Ecto neural progenitor cell (in vitro differentiated cells): ENCODE measurements around the gene FHOD3.

ENCODE experiments used
- DNase-seq: peaks from one replicate; pipeline ENCODE4 v3.0.0-alpha.2; 2018; ENCODE audit warnings: low spot score

Gene FHOD3

DNA sequence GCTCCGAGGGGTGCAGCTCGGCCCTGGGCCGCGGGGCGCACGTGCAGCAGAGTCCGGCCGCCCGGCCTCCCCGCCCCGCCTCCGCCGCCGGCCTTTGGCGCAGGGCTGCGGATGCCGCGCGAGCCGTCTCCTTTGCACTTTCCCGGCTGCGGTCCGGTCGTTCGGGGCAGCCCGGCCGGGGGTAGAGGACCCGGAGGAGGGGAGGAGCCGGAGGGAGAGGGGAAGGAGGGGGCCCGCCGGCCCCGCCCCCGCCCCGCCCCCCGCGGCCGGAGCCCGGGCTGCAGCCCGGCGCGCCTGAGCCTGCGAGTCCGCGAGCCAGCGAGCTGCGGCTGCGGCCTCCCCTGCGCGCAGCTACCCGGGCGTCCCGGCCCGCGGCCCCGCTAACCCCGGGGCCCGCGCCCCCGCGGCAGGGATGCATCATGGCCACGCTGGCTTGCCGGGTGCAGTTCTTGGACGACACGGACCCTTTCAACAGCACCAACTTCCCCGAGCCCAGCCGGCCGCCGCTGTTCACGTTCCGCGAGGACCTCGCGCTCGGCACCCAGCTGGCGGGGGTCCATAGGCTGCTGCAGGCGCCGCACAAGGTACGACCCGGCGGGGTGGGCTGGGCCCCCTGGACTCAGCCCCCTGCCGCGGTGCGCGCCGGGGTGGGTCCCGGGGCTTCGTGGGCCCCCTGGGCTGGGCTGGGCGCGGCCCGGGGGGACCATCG, at the start of gene FHOD3:
FHOD3 (plus strand) TSS at position 297 of the 709 bp plus-strand sequence; CDS start at position 420, 123 bp downstream.
- DNase-seq = peak; percentile 91

GRCh38 chr18:36249392-36249791, 48.1 kb upstream of the FHOD3 start:
- DNase-seq = no peak

DNA sequence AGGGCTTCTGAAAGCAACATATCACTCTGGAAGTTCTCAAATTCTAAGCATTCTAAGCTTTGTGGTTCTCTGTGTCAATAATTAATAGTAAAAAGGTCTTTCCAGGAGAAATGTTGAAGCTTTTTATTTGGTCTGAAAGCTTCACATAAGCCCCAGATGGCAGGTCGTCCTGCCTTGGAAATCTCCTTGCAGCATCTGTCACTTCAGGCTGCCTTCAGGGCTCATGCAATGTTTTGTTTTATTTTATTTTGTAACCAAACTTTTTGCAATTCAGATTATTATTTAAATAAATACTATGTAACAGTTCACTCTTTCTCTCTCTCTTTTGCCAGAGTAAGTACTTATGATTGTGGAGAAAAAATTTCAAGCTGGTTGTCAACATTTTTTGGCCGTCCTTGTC, 46.7 kb upstream of the FHOD3 start:
- no peak for DNase-seq

DNA sequence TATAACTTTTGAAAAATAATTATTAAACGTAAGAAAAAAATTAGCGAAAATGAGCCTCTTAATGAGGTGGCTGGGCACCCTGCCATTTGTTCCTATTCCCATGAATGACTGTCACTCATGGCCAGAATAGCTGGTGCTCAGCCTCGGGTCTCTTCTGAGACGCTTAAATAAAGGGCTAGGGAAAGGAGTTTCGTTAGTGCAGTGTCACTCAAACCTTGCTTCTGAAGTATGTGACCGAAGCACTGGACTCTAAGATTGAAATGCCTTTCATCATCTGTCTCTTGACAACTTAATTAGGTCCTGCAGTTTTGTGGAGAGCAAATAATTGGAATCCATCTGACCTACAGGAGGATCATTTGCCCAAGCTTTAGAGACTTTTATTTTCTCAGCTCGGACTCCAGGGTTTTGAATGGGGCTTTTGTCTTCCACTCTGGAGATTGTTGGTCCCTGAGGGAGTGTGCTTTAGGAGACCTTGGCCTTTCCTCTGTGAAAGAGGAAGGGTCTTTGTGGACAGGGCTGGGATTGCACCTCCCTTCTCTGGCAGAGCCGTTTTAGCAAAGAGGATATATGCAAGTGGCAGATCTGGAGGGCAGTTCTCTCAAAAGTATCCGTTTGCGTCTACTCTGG, 42.3 kb upstream of the FHOD3 start:
- no peak for DNase-seq

- DNase-seq = no peak
Observed at GRCh38 chr18:36256094-36256493, 41.4 kb upstream of the FHOD3 start.

GRCh38 chr18:36262971-36263370, 34.5 kb upstream of the FHOD3 start:
- DNase-seq = no peak

DNA sequence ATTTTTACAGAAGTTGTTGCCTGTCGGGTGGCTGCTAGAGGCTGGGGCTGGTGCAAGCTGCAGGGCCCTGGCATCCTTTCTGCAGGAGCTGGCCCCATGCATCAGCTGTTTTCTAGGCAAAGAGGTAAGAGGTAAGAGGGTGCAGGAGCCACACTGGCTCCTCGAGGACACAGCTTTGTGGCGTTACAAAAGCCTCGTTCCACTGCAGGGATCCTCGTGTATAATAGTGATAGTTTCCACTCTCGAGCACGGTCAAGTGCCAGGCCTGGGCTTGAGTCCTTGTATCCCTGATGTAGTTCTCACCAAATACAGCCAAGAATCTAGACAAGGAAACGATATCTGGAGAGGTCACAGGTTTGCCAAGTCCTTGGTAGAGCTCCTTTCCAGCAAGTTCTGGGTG, 33.2 kb upstream of the FHOD3 start:
- DNase-seq = no peak

- no peak for DNase-seq
Observed at GRCh38 chr18:36265015-36265414, 32.5 kb upstream of the FHOD3 start.

- no peak for DNase-seq
Observed at GRCh38 chr18:36269157-36269556, 28.4 kb upstream of the FHOD3 start.

- no peak for DNase-seq
Observed at GRCh38 chr18:36271153-36271552, 26.4 kb upstream of the FHOD3 start.

DNA sequence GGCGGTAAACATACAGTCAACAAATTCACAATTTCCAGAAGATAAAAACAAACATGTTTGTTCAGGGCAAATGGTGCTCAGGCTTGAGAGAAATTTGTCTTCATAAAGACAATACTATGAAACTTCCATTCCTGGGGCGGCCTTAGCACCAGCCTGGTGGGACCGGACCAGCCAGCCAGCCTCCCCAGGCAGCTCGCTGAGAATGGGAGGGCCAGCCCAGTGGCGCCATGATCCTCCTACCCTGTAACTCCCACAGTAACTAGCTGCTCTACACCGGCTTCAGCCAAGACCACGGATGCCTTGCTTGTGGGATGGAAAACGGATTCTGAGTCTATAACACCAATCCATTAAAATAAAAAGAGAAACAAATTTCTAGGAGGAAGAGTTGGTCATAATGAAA, 24.2 kb upstream of the FHOD3 start:
- no peak for DNase-seq

GRCh38 chr18:36274083-36274715, 23.3 kb upstream of the FHOD3 start:
- DNase-seq = no peak

GRCh38 chr18:36275561-36275960, 22.0 kb upstream of the FHOD3 start:
- DNase-seq = no peak

DNA sequence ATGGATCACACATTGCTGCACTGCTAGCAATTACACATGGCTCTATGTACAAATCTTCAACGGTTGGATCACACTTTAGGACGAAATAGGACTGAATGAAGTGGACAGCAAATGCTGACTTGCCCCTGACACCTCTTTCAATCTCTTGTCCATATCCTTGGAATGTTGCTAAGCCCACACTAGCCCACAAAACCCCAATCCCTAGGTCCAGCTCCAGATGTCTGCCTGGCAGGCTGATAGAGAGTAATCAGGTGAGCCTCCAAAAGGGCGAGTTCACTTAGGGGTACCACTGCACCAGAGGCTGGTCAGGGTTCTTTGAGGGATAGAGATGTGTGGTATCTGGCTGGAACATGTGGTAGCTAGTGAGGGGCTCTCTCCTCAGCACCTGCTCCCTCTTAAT, 18.5 kb upstream of the FHOD3 start:
- DNase-seq = no peak

- DNase-seq = no peak
Observed at GRCh38 chr18:36281936-36282335, 15.6 kb upstream of the FHOD3 start.

GRCh38 chr18:36283448-36283847, 14.1 kb upstream of the FHOD3 start:
- no peak for DNase-seq

GRCh38 chr18:36284268-36284667, 13.2 kb upstream of the FHOD3 start:
- no peak for DNase-seq

GRCh38 chr18:36284671-36285295, 12.7 kb upstream of the FHOD3 start:
- DNase-seq = no peak

- DNase-seq = no peak
Observed at GRCh38 chr18:36287653-36288052, 9.9 kb upstream of the FHOD3 start.

DNA sequence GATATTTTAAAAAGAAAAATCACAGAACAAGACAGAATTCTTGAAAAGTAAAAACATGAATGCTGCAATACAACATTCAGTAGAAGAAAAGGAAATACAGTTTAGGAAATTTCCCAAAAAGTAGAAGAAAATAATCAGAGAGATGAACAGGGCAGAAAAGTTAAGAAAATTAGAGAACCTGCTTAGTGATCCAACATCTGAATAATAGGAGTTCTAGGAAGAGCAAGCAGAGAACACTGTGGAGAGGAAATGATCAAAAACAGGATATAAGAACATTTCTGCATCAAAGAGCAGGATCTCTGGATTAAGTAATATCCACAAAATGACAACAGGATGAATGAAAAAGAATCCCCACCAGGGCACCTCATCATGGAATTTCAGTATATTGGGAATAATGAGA, 8.8 kb upstream of the FHOD3 start:
- DNase-seq = no peak

DNA sequence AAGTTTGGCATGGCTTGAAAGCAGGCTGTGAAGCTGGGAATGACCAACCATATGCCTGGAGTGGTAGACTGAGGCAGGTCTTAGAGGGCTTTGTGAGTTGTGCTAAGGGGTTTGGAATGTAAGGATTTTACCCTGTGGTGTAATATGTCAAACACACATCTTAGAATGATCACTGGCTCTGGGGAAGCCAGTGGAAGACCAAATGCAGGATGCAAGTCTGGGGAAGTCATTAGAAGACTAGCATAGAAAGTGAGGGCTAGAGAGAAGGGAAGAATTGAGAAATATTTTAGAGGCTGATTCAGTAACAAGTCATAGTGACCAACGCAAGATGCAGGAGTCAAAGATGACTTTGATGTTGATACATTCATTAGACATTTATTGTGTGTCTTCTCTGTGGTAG, 3.5 kb upstream of the FHOD3 start:
- no peak for DNase-seq

DNA sequence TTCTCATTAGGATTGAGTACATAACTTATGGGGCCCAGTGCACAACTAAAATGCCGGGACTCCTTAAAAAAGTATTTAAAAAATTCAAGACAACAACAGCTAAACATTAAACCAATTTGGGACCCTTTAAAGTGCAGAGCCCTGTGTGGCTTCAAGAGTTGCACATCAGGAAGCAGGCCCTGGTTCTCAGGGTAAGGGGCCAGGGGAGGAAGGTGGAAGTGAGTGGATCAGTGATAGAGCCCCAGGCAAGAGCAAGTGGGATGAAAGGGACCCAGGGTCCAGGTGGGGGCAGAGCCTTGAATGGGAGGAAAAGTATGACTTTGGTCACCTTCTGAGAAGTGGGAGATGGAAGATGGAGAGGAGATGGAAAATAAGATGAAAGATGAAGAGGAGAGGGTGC, 2.3 kb upstream of the FHOD3 start:
- DNase-seq = no peak

DNA sequence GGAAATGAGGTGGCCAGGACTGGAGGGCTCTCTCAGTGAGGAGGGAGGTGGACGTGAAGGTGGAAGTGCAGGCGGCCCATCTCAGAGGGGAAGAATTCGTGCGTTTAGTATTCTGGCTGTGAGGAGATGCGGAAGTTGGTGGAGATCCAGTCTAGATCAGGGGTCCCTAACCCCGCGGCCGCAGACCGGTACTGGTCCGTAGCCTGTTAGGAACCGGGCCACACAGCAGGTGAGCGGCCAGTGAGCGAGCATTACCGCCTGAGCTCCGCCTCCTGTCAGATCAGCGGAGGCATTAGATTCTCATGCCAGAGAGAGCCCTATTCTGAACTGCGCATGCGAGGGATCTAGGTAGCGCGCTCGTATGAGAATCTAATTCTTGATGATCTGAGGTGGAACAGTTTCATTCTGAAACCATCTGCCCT, 1.6 kb upstream of the FHOD3 start:
- DNase-seq = no peak
